Measurements from ENCODE around the gene IFNL3.

Gene IFNL3

DNA sequence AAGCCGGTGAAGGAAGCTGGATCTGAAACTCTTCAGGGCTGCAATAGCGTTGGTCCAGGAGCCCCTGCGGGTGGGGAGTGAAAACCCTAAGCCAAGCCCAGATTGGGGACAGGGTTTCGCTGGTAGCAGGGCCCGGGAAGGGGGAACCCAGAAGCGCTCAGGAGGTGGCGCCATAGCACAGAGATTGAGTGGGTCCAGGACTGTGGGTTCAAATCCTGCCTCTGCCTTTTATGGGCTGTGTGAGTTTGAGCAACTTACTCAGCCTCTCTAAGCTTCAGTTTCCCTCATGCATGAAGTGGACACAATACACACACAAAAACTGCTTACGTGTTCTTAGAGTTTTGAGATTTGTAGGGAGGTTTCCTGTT lies 32.4 kb downstream of the IFNL3 start:
- DNase-seq: no peak

- DNase-seq: no peak
These were observed 33.0 kb downstream of the IFNL3 start for GRCh38 chr19:39211731-39212374.

GRCh38 chr19:39209196-39209595 lies 35.6 kb downstream of the IFNL3 start:
- no peak for DNase-seq

- no peak for DNase-seq
These were observed 36.5 kb downstream of the IFNL3 start for GRCh38 chr19:39208175-39208795.

DNA sequence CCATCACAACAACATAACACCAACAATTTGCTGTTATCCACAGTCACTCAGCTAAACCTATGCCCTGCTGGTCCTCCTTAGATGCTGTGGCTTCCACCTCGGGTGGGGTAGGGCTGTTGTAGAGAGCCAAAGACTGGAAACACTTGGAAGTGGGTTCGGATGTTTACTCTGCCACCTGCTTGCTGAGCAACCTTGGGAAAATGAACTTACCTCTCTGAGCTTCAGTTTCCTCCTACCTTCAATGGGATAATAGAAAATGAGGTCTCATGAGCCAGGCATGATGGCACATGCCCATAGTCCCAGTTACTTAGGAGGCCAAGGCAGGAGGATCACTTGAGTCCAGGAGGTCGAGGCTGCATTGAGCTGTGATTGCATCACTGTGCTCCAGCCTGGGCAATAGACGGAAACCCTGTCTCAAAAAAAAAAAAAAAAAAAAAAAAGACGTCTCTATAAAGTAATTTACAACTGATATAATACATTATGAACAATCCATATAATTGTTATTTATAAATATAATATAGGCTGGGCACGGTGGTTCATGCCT lies 37.4 kb downstream of the IFNL3 start:
- DNase-seq: no peak

DNA sequence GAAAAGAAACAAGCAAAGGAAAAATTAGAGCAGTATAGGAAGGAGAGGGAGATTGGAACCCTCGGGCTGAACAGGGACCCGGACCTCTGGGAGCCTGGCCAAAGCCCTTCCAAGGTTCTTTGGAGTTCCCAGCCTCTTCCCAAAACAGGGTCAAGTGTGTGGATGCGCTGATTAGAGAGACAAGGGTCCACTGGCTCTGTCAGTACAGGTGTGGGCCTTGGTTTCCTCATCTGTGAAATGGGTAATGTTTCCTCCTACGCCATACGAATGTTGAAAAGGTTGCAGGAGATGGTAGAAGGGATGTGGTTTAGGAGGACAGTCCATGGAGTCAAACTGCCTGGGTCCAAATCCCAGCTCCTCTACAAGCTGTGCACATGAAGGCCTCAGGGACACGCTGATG lies 38.7 kb downstream of the IFNL3 start:
- no peak for DNase-seq

DNA sequence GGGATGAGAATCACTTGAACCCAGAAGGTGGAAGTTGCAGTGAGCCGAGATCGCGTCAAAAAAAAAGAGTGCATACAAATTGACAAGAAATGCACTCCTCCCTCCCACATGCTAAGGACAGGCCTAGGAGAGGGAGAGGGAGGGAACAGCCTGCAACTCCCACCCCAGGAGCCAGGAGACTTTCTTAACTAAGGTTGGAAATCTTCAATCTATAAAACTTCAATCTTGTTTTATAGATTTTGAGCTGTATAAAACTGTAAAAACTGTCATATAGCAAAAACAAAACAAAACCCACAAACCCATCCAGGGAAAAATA lies 39.4 kb downstream of the IFNL3 start:
- DNase-seq: no peak

DNA sequence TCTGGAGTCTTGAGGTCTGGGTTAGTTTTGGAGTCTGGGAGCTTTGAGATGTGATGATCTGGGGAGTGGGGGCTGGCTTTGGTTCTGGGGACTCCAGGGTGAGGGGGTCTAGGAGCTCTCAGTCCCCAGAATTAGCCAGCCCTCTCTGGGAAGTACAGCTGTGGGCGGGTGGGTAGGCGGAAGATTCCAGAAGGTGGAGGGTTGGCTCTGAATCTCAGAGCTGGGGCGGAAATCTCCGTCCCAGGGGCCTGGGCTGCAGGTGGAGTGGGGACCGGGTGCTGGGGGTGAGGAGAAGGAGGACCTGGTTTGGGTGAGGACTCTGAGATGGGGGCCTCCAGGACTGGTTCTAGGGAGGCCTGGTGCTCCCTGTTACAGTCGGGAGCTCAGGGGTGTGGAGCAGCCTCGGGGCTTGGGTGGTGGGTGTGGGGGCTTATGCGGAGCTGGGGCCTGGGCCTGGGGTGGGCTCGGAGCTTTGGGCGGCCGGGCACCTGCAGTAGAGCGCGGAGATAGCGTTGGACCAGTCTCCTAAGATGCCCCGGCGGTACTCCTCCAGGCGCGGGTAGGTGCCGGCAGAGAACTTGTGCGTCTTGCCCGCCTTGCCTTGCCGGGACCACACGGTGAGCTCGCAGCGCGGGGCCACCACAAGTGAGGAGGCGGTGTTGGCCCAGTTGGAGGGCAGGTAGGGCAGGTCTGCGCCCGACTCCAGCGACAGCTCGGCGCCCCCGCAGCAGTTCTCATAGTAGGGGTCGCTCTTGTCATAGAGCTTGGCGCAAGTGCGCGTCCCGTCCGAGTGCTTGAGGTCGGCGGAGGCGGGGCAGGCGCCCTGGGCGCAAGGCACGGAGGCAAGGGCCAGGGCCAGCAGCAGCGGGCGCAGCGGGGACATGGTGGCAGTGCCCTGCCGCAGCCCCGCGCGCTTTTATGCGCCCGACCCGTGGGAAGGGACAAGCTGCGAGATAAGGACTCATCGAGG lies 41.1 kb downstream of the IFNL3 start, which contains the start of gene SYCN:
TSS of gene SYCN (minus strand) at position 892 of the 970 bp plus-strand sequence. CDS start at position 883, 9 bp downstream.
- no peak for DNase-seq

GRCh38 chr19:39202998-39203355 lies 41.8 kb downstream of the IFNL3 start:
- DNase-seq: no peak

DNA sequence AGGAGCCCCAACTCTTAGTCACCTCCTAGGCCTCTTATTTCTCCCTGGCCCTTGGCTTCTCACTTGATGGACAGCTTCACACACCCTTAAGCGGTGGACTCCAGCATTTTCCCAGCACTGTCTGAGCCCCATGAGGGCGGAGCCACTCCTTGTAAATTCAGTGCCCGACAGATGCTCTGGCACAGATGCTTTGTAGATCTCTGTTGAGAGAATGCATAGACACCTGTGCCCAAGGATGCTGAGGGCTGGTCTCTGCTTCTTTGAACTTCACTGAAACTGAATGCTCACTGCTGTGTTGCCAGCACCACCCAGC lies 44.0 kb downstream of the IFNL3 start:
- no peak for DNase-seq

- DNase-seq: no peak
These were observed 44.6 kb downstream of the IFNL3 start for GRCh38 chr19:39200066-39200802.

DNA sequence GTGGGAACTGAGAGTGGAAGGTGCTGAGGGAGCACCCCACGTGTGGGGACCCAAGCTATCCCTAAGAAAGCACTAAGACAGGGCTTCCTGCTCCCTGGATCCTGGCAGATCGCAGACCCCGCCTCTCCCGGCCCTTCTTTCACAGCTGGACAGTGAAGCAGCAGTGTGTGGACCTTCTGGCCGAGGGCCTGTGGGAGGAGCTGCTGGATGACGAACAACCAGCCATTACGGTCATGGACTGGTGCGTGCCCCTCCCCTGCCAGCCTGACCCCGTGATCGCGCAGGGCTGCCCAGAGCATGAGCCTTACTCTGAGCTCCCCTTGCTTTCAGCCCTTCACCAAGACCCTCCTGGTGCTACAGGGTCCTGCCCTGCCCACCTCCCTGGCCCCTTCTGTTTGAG lies 45.8 kb downstream of the IFNL3 start:
- DNase-seq: no peak

DNA sequence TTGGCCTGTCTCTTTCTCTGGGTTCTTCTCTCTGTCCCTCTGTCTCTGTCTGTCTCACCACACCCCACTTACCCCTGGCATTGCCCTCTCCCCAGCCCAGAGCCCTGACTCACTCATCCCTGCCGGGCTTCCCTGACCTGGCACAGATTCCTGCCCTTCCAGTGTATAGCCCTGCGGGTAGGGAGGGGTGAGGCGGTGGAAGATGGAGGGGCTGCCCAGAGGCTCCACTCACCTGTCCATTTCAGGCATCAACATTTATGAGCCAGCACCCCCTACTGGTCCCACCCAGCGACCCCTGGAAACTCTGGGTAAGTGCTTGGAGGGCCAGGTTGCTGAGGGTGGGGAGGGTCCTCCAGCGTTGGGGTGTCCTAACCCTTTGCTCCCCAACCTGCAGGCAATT lies 47.0 kb downstream of the IFNL3 start:
- no peak for DNase-seq

- DNase-seq: no peak
These were observed 47.8 kb downstream of the IFNL3 start, which contains the start of gene NCCRP1 for GRCh38 chr19:39196860-39197562. NCCRP1 (plus strand) TSS chr19:39196964; CDS start chr19:39196983, 19 bp downstream.

DNA sequence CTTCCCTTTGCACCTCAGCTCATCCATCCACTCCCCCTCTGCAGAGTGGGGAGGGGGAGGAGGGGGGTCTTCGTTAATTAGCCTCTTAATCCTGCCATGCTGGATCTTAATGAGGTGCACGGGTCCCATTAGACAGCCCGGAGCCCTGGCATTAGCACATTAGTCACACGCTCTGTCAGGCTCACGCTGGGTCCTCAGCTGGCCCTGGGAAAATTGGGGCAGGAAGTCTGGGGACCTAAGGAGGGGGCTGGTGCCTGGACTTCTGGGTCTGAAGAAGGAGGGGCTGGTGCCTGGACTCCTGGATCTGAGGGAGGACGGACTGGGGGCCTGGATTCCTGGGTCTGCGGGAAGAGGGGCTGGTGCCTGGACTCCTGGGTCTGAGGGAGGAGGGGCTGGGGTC lies 48.5 kb downstream of the IFNL3 start:
- DNase-seq: no peak

DNA sequence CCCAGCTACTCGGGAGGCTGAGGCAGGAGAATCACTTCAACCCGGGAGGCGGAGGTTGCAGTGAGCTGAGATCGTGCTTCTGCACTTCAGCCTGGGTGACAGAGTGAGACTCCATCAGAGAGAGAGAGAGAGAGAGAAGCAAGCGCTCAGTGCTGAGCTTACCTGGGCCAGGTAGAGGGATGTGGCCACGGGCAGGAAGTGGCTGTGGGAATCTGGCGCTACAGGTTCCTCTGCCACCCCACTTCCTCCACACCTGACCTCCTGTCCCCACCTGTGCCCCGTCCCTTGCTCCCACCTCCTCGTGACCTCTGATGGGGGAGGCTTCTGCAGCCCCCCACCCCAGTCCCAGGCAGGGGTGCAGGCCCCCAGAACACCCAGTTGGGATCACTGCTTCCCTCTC lies 49.1 kb downstream of the IFNL3 start:
- no peak for DNase-seq

- no peak for DNase-seq
These were observed 49.8 kb downstream of the IFNL3 start for GRCh38 chr19:39194832-39195542.

DNA sequence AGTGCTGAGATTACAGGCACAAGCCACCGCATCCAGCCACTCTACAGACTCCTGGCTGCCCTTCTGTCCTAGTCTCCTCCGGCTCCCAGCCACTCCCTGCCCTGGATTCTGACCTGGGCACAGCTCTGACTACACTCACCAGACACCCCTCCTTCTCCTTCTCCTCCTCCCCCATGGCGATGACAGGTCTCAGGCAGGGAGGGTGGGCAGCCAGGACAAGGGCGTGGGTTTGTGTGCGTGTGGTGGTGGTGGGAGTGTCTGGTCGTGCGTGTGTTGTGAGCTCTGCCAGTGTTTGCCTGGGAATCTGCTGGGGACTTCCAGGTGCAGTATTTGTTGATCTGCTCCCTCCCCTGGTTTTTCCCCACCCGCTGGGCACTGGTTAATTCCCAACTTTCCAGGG lies 51.0 kb downstream of the IFNL3 start:
- DNase-seq: no peak

Measured in activated gamma-delta T cell (primary cell).